IMR-90 (cell line): Measurements from ENCODE around the gene RPL36. TPM values are rescaled to one million over a fixed set of nuclear protein-coding genes. Genes with fewer than 3 reads are reported as not detected.

Experiments used
- ATAC-seq: fragments of 200-7000 bp; cut with Tn5 transposase; 2 replicates; pipeline ENCODE4 v1.9.1; 2020; ENCODE audit warnings: low read depth, mild to moderate bottlenecking, moderate library complexity
- BruUV-seq: library from RNA; stranded (reverse); fragments of 400-500 nt; replicated peaks from 2 replicates; lab custom pipeline; 2021; lab: Mats Ljungman, UMichigan
- CTCF ChIA-PET: fragments of 300-600 bp; formaldehyde crosslinking; extraction: SDS; loops from one replicate; lab custom pipeline; 2021; ENCODE audit warnings: antibody characterized with exemption; lab: Yijun Ruan, JAX
- POLR2A ChIA-PET: fragments of 300-600 bp; sonication (Branson Sonifier 250); formaldehyde crosslinking; loops from one replicate; lab custom pipeline; 2022; ENCODE audit warnings: antibody characterized with exemption; ENCODE audit not compliant: unreplicated experiment; lab: Charles Lee
- DNase-seq: peaks from one replicate; pipeline ENCODE4 v3.0.0; 2013
- H2AFZ ChIP-seq: replicated peaks from 2 replicates; pipeline ENCODE3; 2013; ENCODE audit warnings: low read length, mild to moderate bottlenecking; ENCODE audit not compliant: poor library complexity
- H2AK5ac ChIP-seq: 2 replicates; pipeline ENCODE4 v1.6.1; 2013; ENCODE audit warnings: low read depth, low read length, inconsistent platforms
- H2AK9ac ChIP-seq: replicated peaks from 2 replicates; pipeline ENCODE3; 2013; ENCODE audit warnings: mild to moderate bottlenecking, low read depth, low read length, moderate library complexity; ENCODE audit not compliant: poor library complexity
- H2BK120ac ChIP-seq: 2 replicates; pipeline ENCODE4 v1.6.1; 2013; ENCODE audit warnings: low read depth, low read length, inconsistent platforms
- H2BK15ac ChIP-seq: 3 replicates; pipeline ENCODE4 v1.6.1; 2013; ENCODE audit warnings: low read depth, low read length, inconsistent platforms
- H2BK20ac ChIP-seq: 2 replicates; pipeline ENCODE4 v1.6.1; 2013; ENCODE audit warnings: low read depth, mild to moderate bottlenecking, inconsistent platforms, low read length, moderate library complexity
- H2BK5ac ChIP-seq: 2 replicates; pipeline ENCODE4 v1.6.1; 2013; ENCODE audit warnings: mild to moderate bottlenecking, low read depth, low read length, inconsistent platforms; ENCODE audit not compliant: poor library complexity, severe bottlenecking
- H3K14ac ChIP-seq: replicated peaks from 2 replicates; pipeline ENCODE4 v1.6.1; 2013; ENCODE audit warnings: low read depth, low read length, inconsistent platforms
- H3K18ac ChIP-seq: 2 replicates; pipeline ENCODE4 v1.6.1; 2013; ENCODE audit warnings: low read depth, low read length, control low read depth
- H3K23ac ChIP-seq: 2 replicates; pipeline ENCODE4 v1.6.1; 2013; ENCODE audit warnings: low read depth, low read length, inconsistent platforms
- H3K27ac ChIP-seq: 2 replicates; pipeline ENCODE4 v1.5.1; 2013; ENCODE audit warnings: mild to moderate bottlenecking, control low read depth, low read length; ENCODE audit not compliant: insufficient read depth
- H3K27me3 ChIP-seq: 2 replicates; pipeline ENCODE4 v1.6.1; 2013; ENCODE audit warnings: low read length; ENCODE audit not compliant: control insufficient read depth, insufficient read depth
- H3K36me3 ChIP-seq: 2 replicates; pipeline ENCODE4 v1.6.1; 2013; ENCODE audit warnings: low read length, mixed read lengths; ENCODE audit not compliant: control insufficient read depth, insufficient read depth
- H3K4ac ChIP-seq: 2 replicates; pipeline ENCODE4 v1.6.1; 2013; ENCODE audit warnings: low read depth, low read length, inconsistent platforms
- H3K4me1 ChIP-seq: 2 replicates; pipeline ENCODE4 v1.6.1; 2013; ENCODE audit warnings: low read length, mixed read lengths; ENCODE audit not compliant: control insufficient read depth, insufficient read depth
- H3K4me2 ChIP-seq: 2 replicates; pipeline ENCODE4 v1.6.1; 2013; ENCODE audit warnings: low read depth, mild to moderate bottlenecking, control low read depth, low read length, moderate library complexity
- H3K4me3 ChIP-seq: 2 replicates; pipeline ENCODE4 v1.5.1; 2013; ENCODE audit warnings: low read depth, mild to moderate bottlenecking, control low read depth, low read length, moderate library complexity; ENCODE audit not compliant: insufficient read depth
- H3K56ac ChIP-seq: 2 replicates; pipeline ENCODE4 v1.6.1; 2013; ENCODE audit warnings: low read length, inconsistent platforms; ENCODE audit not compliant: insufficient read depth; ENCODE audit errors: extremely low read depth
- H3K79me1 ChIP-seq, 2 experiments: 2 replicates each; pipeline ENCODE4 v1.6.1; 2013; ENCODE audit warnings: low read length in 2 of 2, inconsistent platforms in 1 of 2, low read depth in 1 of 2
- H3K9ac ChIP-seq: 2 replicates; pipeline ENCODE4 v1.6.1; 2013; ENCODE audit warnings: low read depth, low read length, control low read depth
- H3K9me1 ChIP-seq: 2 replicates; pipeline ENCODE4 v1.6.1; 2013; ENCODE audit warnings: low read length, inconsistent platforms; ENCODE audit not compliant: insufficient read depth
- H3K9me3 ChIP-seq: 2 replicates; pipeline ENCODE4 v1.6.1; 2013; ENCODE audit warnings: low read length; ENCODE audit not compliant: control insufficient read depth, insufficient read depth
- H4K20me1 ChIP-seq: 2 replicates; pipeline ENCODE4 v1.6.1; 2013; ENCODE audit warnings: low read length, inconsistent platforms; ENCODE audit not compliant: insufficient read depth
- H4K5ac ChIP-seq: 2 replicates; pipeline ENCODE4 v1.6.1; 2013; ENCODE audit warnings: mild to moderate bottlenecking, low read depth, low read length, control low read depth
- H4K8ac ChIP-seq, 2 experiments: 2 replicates each; pipeline ENCODE4 v1.6.1; 2013; ENCODE audit warnings: low read depth in 2 of 2, low read length in 2 of 2, control low read depth in 1 of 2, inconsistent platforms in 1 of 2
- H4K91ac ChIP-seq: 2 replicates; pipeline ENCODE4 v1.6.1; 2013; ENCODE audit warnings: low read depth, low read length, inconsistent platforms; ENCODE audit not compliant: insufficient read depth
- CEBPB ChIP-seq: IDR thresholded peaks from 2 replicates; pipeline ENCODE4 v1.6.1; 2012; ENCODE audit warnings: low read depth, low read length, improper control_type of control experiment
- FOS ChIP-seq: fragments of 150-350 bp; IDR thresholded peaks from 2 replicates; pipeline ENCODE4 v1.6.1; 2016; ENCODE audit warnings: low read depth, low read length
- MAZ ChIP-seq: IDR thresholded peaks from 2 replicates; pipeline ENCODE4 v1.6.1; 2012; ENCODE audit warnings: low read depth, mild to moderate bottlenecking, low read length, improper control_type of control experiment, moderate library complexity, borderline replicate concordance
- RAD21 ChIP-seq: IDR thresholded peaks from 2 replicates; pipeline ENCODE4 v1.6.1; 2012; ENCODE audit warnings: low read length, improper control_type of control experiment
- RCOR1 ChIP-seq: IDR thresholded peaks from 2 replicates; pipeline ENCODE4 v1.6.1; 2012; ENCODE audit warnings: mild to moderate bottlenecking, low read length, improper control_type of control experiment; ENCODE audit not compliant: insufficient replicate concordance
- RFX5 ChIP-seq: IDR thresholded peaks from 2 replicates; pipeline ENCODE4 v1.8.0; 2012; ENCODE audit warnings: low read depth, mild to moderate bottlenecking, low read length, moderate library complexity
- WGBS, 2 experiments: methylation state at CpG; one replicate each; pipeline versions ENCODE4 v1.1.5 to v1.1.7; 2013; ENCODE audit warnings: missing lambda C conversion rate in 2 of 2; ENCODE audit not compliant: insufficient read length in 1 of 2; ENCODE audit errors: extremely low coverage in 2 of 2; 5-methylcytosine and 5-hydroxymethylcytosine counted together
- dilution Hi-C: fragments of 300-500 bp; cut with HindIII; formaldehyde crosslinking; loops from one replicate; pipeline ENCODE4 v1.14.3; 2018; ENCODE audit warnings: low sequenced_read_pairs; ENCODE audit not compliant: unreplicated experiment
- in situ Hi-C: fragments of 300-500 bp; cut with MboI; formaldehyde crosslinking; loops from 3 replicates; pipeline ENCODE4 v1.14.3; 2019; ENCODE audit warnings: low sequenced_read_pairs, inconsistent platforms, mixed read lengths
- intact Hi-C: fragments of 100-400 bp; cut with micrococcal nuclease; formaldehyde crosslinking; loops from 2 replicates; pipeline ENCODE4 v1.10.0; 2022
- polyA plus RNA-seq, 3 experiments: library from polyadenylated mRNA; depleted of rRNA; stranded (reverse); fragments of >200 nt; gene quantifications; 2 replicates each; pipeline ENCODE4 v1.2.3, GENCODE V29; 2012; ENCODE audit warnings: low replicate concordance in 1 of 3
- total RNA-seq: library from RNA; depleted of rRNA; stranded (reverse); fragments of >200 nt; gene quantifications from 2 replicates; pipeline ENCODE4 v1.2.3, GENCODE V29; 2012

The RPL36 gene
- total and polyA plus RNA-seq, 2 of the 4 experiments (the other 2 are of a cell fraction), result 232 to 757 TPM

GRCh38 chr19:5690125-5690954 is at the start of gene RPL36 (continued):
- TF ChIP-seq CEBPB (no peak), RAD21 (peak; percentile 57), FOS (no peak), RCOR1 (peak; percentile 45), MAZ (no peak; the same call in 1 of the 2 replicates), RFX5 (no peak)

GRCh38 chr19:5641171-5641570 is 48.9 kb upstream of the RPL36 start:
- H3K4ac ChIP-seq, result no peak overlapping the region
- no peak overlapping the region for H3K27ac ChIP-seq
- H4K91ac ChIP-seq, result no peak overlapping the region
- H2AK5ac ChIP-seq, result no peak overlapping the region
- no peak overlapping the region for H3K23ac ChIP-seq
- in situ Hi-C loops (no loop called here), dilution Hi-C loops (no loop called here), intact Hi-C loops (no loop called here)
- ChIA-PET POLR2A (no interaction called here), CTCF (no interaction called here)
- H3K4me3 ChIP-seq, result no peak overlapping the region
- H3K9me1 ChIP-seq, result peaks cover 23% of the 10 kb centered on the region
- no peak overlapping the region for H3K14ac ChIP-seq
- H2BK5ac ChIP-seq, result no peak overlapping the region
- no peak for DNase-seq
- no peak overlapping the region for H4K8ac ChIP-seq
- peaks cover 29% of the 10 kb centered on the region for H3K36me3 ChIP-seq
- H4K20me1 ChIP-seq, result peaks cover 80% of the 10 kb centered on the region
- no peaks in the 10 kb centered on the region for H3K9me3 ChIP-seq
- no peak for TF ChIP-seq RFX5
- H4K5ac ChIP-seq, result no peak overlapping the region
- H3K4me2 ChIP-seq, result no peak overlapping the region
- H2BK20ac ChIP-seq, result no peak overlapping the region
- peaks cover 8% of the 10 kb centered on the region for H3K4me1 ChIP-seq
- H3K56ac ChIP-seq, result no peak overlapping the region
- WGBS, 2 experiments, result 100% methylated on average over 1 of the region's 4 CpGs; no CpG with 5 or more reads in 1 of the 2 experiments
- no peak overlapping the region for H2AK9ac ChIP-seq
- no peak overlapping the region for H2AFZ ChIP-seq
- no TSS peak for BruUV-seq
- no peak overlapping the region for H3K18ac ChIP-seq
- H2BK15ac ChIP-seq, result no peak overlapping the region
- no peak overlapping the region for H2BK120ac ChIP-seq
- peaks cover 22 to 66% of the 10 kb centered on the region in 2 experiments; a peak in 3 of 4 replicates for H3K79me1 ChIP-seq
- no peak for ATAC-seq
- no peak overlapping the region for H3K9ac ChIP-seq
- no peaks in the 10 kb centered on the region for H3K27me3 ChIP-seq
